Caco-2 (cell line): ENCODE measurements around the gene ATP8A2. TPM values are rescaled to one million over a fixed set of nuclear protein-coding genes. Genes with fewer than 3 reads are reported as not detected.

Experiments used
- BruUV-seq: library from RNA; stranded (reverse); fragments of 400-500 nt; replicated peaks from 2 replicates; lab custom pipeline; 2021; lab: Mats Ljungman, UMichigan
- CTCF ChIA-PET: fragments of 300-600 bp; sonication (Branson Sonifier 250); formaldehyde crosslinking; loops from one replicate; lab custom pipeline; 2022; ENCODE audit warnings: antibody characterized with exemption; lab: Charles Lee
- POLR2A ChIA-PET: fragments of 300-600 bp; sonication (Branson Sonifier 250); formaldehyde crosslinking; loops from one replicate; lab custom pipeline; 2022; ENCODE audit warnings: antibody characterized with exemption; lab: Charles Lee
- DNase-seq, 2 experiments: peaks; one replicate each; pipeline versions ENCODE4 v3.0.0 to v3.0.0-alpha.2; 2020 to 2022
- H3K27me3 ChIP-seq: replicated peaks from 2 replicates; pipeline ENCODE4 v1.6.0; 2011; ENCODE audit warnings: low read length; ENCODE audit not compliant: control insufficient read depth, insufficient read depth
- H3K36me3 ChIP-seq: 2 replicates; pipeline ENCODE4 v1.5.1; 2011; ENCODE audit warnings: low read length; ENCODE audit not compliant: control insufficient read depth, insufficient read depth
- H3K4me1 ChIP-seq: fragments of 250-450 bp; sonication (Bioruptor Pico); 2 replicates; pipeline ENCODE4 v1.5.1; 2020; ENCODE audit warnings: mild to moderate bottlenecking
- H3K4me3 ChIP-seq: 2 replicates; pipeline ENCODE4 v1.5.1; 2011; ENCODE audit warnings: low read depth, mild to moderate bottlenecking, control low read depth, low read length
- H3K9me3 ChIP-seq: fragments of 250-450 bp; sonication (Bioruptor Pico); 2 replicates; pipeline ENCODE4 v1.5.1; 2020; ENCODE audit warnings: mild to moderate bottlenecking, moderate library complexity
- H3K27ac Mint-ChIP-seq: one replicate; pipeline ENCODE4 v1.8.0; 2022; ENCODE audit warnings: mixed read lengths; ENCODE audit not compliant: unreplicated experiment
- H3K27me3 Mint-ChIP-seq: one replicate; pipeline ENCODE4 v1.8.0; 2022; ENCODE audit warnings: mixed read lengths; ENCODE audit not compliant: insufficient read depth, unreplicated experiment
- H3K36me3 Mint-ChIP-seq: one replicate; pipeline ENCODE4 v1.8.0; 2022; ENCODE audit warnings: mild to moderate bottlenecking, mixed read lengths; ENCODE audit not compliant: insufficient read depth, unreplicated experiment
- H3K4me1 Mint-ChIP-seq: one replicate; pipeline ENCODE4 v1.8.0; 2022; ENCODE audit warnings: low read depth, mixed read lengths; ENCODE audit not compliant: unreplicated experiment
- H3K4me3 Mint-ChIP-seq: one replicate; pipeline ENCODE4 v1.8.0; 2022; ENCODE audit warnings: mild to moderate bottlenecking, moderate library complexity, mixed read lengths; ENCODE audit not compliant: unreplicated experiment
- H3K9me3 Mint-ChIP-seq: one replicate; pipeline ENCODE4 v1.8.0; 2022; ENCODE audit warnings: mixed read lengths; ENCODE audit not compliant: unreplicated experiment
- intact Hi-C: fragments of 100-400 bp; cut with micrococcal nuclease; formaldehyde crosslinking; loops from one replicate; pipeline ENCODE4 v1.10.0; 2022; ENCODE audit not compliant: unreplicated experiment
- total RNA-seq: library from RNA; stranded (reverse); gene quantifications from 2 replicates; pipeline ENCODE4 v1.2.3, GENCODE V29; 2022
- TF ChIP-seq, protein P1 (sequence below), 2 experiments: fragments of 200-600 bp in 1 of 2; IDR thresholded peaks; 1 replicate in 1 of 2; 2 replicates in 1 of 2; pipeline versions ENCODE4 v1.5.1 to v1.8.0; 2011 to 2022; ENCODE audit warnings: antibody characterized with exemption in 1 of 2, control low read depth in 1 of 2, inconsistent platforms in 1 of 2, low read depth in 1 of 2, low read length in 1 of 2, mild to moderate bottlenecking in 1 of 2, moderate library complexity in 1 of 2; ENCODE audit not compliant: insufficient read depth in 1 of 2, severe bottlenecking in 1 of 2, unreplicated experiment in 1 of 2

The ATP8A2 gene
- total RNA-seq, 1 experiment from 2014 or later = 0.05 TPM

DNA sequence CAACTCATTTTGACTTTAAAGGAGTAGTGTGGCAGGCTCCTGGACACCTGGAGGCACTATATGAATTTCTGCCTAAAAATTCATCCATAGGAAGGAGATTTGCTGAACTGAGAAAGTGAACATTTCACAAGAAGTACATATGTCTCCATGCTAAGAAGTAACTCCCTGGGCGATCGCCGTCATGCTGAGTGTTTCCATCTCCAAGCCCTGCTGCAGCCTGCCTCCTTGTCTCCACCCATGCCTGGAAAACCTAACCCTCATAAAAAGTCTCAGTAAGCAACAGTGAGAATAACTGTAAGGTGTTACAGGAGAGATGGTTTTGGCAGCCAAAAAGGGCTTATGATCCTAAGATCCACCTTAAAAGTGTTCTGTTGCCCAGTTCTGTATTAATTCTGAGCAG is 428.7 kb downstream of the ATP8A2 start:
- Histone ChIP-seq H3K36me3 (no peaks in the 10 kb centered on the region), H3K27me3 (no peaks in the 10 kb centered on the region; the same call in 1 of the 2 replicates), H3K9me3 (no peaks in the 10 kb centered on the region), H3K4me1 (0 out of 2 replicates have a peak, but pooled peaks cover 3% of the 10 kb centered on the region), H3K4me3 (no peak overlapping the region)
- no TSS peak for BruUV-seq
- H3K4me1 Mint-ChIP-seq = no peaks in the 10 kb centered on the region
- H3K36me3 Mint-ChIP-seq = no peaks in the 10 kb centered on the region
- TF ChIP-seq, protein P1, sequence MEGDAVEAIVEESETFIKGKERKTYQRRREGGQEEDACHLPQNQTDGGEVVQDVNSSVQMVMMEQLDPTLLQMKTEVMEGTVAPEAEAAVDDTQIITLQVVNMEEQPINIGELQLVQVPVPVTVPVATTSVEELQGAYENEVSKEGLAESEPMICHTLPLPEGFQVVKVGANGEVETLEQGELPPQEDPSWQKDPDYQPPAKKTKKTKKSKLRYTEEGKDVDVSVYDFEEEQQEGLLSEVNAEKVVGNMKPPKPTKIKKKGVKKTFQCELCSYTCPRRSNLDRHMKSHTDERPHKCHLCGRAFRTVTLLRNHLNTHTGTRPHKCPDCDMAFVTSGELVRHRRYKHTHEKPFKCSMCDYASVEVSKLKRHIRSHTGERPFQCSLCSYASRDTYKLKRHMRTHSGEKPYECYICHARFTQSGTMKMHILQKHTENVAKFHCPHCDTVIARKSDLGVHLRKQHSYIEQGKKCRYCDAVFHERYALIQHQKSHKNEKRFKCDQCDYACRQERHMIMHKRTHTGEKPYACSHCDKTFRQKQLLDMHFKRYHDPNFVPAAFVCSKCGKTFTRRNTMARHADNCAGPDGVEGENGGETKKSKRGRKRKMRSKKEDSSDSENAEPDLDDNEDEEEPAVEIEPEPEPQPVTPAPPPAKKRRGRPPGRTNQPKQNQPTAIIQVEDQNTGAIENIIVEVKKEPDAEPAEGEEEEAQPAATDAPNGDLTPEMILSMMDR (IDR thresholded peaks at IDR 0.05; ENCODE audit: insufficient read depth in 1 of 2, low read depth in 1 of 2, low read length in 1 of 2, severe bottlenecking in 1 of 2, unreplicated experiment in 1 of 2) = no peak
- ChIA-PET POLR2A (no interaction called here), CTCF (no interaction called here)
- no peak overlapping the region for H3K4me3 Mint-ChIP-seq
- DNase-seq = no peak
- no peaks in the 10 kb centered on the region for H3K9me3 Mint-ChIP-seq
- intact Hi-C loops = no loop called here
- peaks cover 12% of the 10 kb centered on the region for H3K27me3 Mint-ChIP-seq
- no peak overlapping the region for H3K27ac Mint-ChIP-seq

GRCh38 chr13:25802579-25802978 is 430.8 kb downstream of the ATP8A2 start:
- CTCF ChIA-PET = no interaction called here
- Mint-ChIP-seq H3K4me3 (no peak overlapping the region), H3K27ac (no peak overlapping the region), H3K4me1 (no peaks in the 10 kb centered on the region), H3K27me3 (peaks cover 12% of the 10 kb centered on the region), H3K36me3 (no peaks in the 10 kb centered on the region), H3K9me3 (no peaks in the 10 kb centered on the region)
- Histone ChIP-seq H3K4me1 (0 out of 2 replicates have a peak, but pooled peaks cover 3% of the 10 kb centered on the region), H3K4me3 (no peak overlapping the region), H3K27me3 (no peaks in the 10 kb centered on the region; the same call in 1 of the 2 replicates), H3K9me3 (no peaks in the 10 kb centered on the region), H3K36me3 (no peaks in the 10 kb centered on the region)
- intact Hi-C loops = no loop called here
- BruUV-seq = no TSS peak
- no peak for DNase-seq
- TF ChIP-seq, protein P1 (IDR thresholded peaks at IDR 0.05; ENCODE audit: insufficient read depth in 1 of 2, low read depth in 1 of 2, low read length in 1 of 2, severe bottlenecking in 1 of 2, unreplicated experiment in 1 of 2) = no peak
- POLR2A ChIA-PET = no interaction called here

DNA sequence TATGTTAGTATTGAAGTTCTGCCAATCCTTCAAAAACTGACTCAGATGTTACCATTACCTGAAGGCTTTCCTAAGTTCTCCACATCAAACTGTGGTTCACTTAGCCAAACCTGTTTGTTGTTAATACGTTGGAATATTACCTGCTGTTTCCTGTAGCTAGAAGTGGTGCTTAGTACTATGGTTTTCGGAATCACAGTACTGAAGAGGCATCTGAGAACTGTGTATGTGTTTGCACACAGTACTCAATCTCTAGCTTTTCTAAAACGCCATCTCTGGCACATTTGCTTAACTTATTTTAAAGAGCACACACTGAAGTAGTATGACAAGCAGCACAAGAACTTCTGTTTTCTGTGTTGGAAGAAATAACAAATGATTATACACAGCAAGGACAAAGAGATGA is 431.9 kb downstream of the ATP8A2 start:
- H3K36me3 Mint-ChIP-seq = no peaks in the 10 kb centered on the region
- CTCF ChIA-PET = no interaction called here
- BruUV-seq = no TSS peak
- DNase-seq = no peak
- POLR2A ChIA-PET = no interaction called here
- intact Hi-C loops = no loop called here
- Histone ChIP-seq H3K9me3 (no peaks in the 10 kb centered on the region), H3K4me3 (no peak overlapping the region), H3K27me3 (no peaks in the 10 kb centered on the region; the same call in 1 of the 2 replicates), H3K4me1 (0 out of 2 replicates have a peak, but pooled peaks cover 3% of the 10 kb centered on the region), H3K36me3 (no peaks in the 10 kb centered on the region)
- TF ChIP-seq, protein P1 (IDR thresholded peaks at IDR 0.05; ENCODE audit: insufficient read depth in 1 of 2, low read depth in 1 of 2, low read length in 1 of 2, severe bottlenecking in 1 of 2, unreplicated experiment in 1 of 2) = no peak
- no peak overlapping the region for H3K4me3 Mint-ChIP-seq
- H3K4me1 Mint-ChIP-seq = no peaks in the 10 kb centered on the region
- no peaks in the 10 kb centered on the region for H3K9me3 Mint-ChIP-seq
- H3K27ac Mint-ChIP-seq = no peak overlapping the region
- H3K27me3 Mint-ChIP-seq = peaks cover 12% of the 10 kb centered on the region
